HG02884 (cell line): Measurements from ENCODE around the gene CNNM3.
"Not testable (repeated sequence)": the region's sequence is repeated elsewhere in the genome, so short reads cannot be mapped to it uniquely, and the experiment has no call there.

Experiments used
- ATAC-seq: cut with Tn5 transposase; IDR thresholded peaks from one replicate; pipeline ENCODE4 v1.9.1; 2021; ENCODE audit warnings: mild to moderate bottlenecking, moderate library complexity; ENCODE audit not compliant: unreplicated experiment

Gene CNNM3

GRCh38 chr2:96860065-96861029 is 44.3 kb downstream of the CNNM3 start:
- ATAC-seq = no peak

- ATAC-seq = no peak
Measured at GRCh38 chr2:96861074-96861473, 45.0 kb downstream of the CNNM3 start.

- ATAC-seq = not testable (repeated sequence)
Measured at GRCh38 chr2:96863056-96863455, 47.0 kb downstream of the CNNM3 start.

- ATAC-seq = no peak
Measured at GRCh38 chr2:96863575-96864342, 47.7 kb downstream of the CNNM3 start.

- ATAC-seq = no peak
Measured at GRCh38 chr2:96864343-96865091, 48.4 kb downstream of the CNNM3 start.

- ATAC-seq = no peak
Measured at GRCh38 chr2:96865654-96866053, 49.6 kb downstream of the CNNM3 start.

GRCh38 chr2:96866149-96866548 is 50.1 kb downstream of the CNNM3 start:
- ATAC-seq = no peak

- no peak for ATAC-seq
Measured at GRCh38 chr2:96866586-96866985, 50.5 kb downstream of the CNNM3 start.

- no peak for ATAC-seq
Measured at GRCh38 chr2:96866986-96867755, 51.1 kb downstream of the CNNM3 start.

GRCh38 chr2:96867756-96868554 is 51.9 kb downstream of the CNNM3 start:
- ATAC-seq = no peak

GRCh38 chr2:96868555-96869280 is 52.6 kb downstream of the CNNM3 start:
- no peak for ATAC-seq

- ATAC-seq = no peak
Measured at GRCh38 chr2:96869281-96869821, 53.3 kb downstream of the CNNM3 start.

GRCh38 chr2:96869822-96870625 is 54.0 kb downstream of the CNNM3 start, which contains the start of gene SEMA4C:
Gene SEMA4C (minus strand): TSS chr2:96870080. CDS start chr2:96867886, 2,194 bp downstream.
- no peak for ATAC-seq

GRCh38 chr2:96870626-96871255 is 54.7 kb downstream of the CNNM3 start:
- no peak for ATAC-seq

- ATAC-seq = no peak
Measured at GRCh38 chr2:96872591-96873349, 56.7 kb downstream of the CNNM3 start.

GRCh38 chr2:96873651-96874096 is 57.6 kb downstream of the CNNM3 start:
- no peak for ATAC-seq
